HG03558 (cell line): ENCODE measurements around the gene ERBB4.

Experiments
- ATAC-seq: cut with Tn5 transposase; IDR thresholded peaks from one replicate; pipeline ENCODE4 v1.9.1; 2021; ENCODE audit warnings: moderate number of reproducible peaks; ENCODE audit not compliant: unreplicated experiment; ENCODE audit errors: extremely low read depth

Gene ERBB4

DNA sequence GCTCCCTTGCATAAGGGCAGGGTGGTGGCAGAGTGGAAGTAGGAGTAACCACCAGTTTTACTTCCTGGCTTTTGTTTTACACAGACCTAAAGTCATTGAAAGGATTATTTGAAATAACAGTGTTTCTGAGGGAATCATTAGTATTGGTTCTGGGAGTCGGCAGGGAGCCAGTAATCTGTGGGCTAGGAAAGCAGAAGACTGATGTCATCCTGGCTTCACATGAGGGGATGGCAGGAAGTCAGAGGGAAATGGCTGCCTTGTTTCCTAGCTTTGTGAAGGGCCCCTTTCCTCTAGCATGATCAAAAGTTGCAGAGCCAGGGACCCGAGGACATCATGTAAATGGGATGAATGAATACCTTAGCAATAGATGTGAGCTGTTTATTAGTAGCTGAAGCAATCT is 1189.6 kb downstream of the ERBB4 start:
- no peak for ATAC-seq

DNA sequence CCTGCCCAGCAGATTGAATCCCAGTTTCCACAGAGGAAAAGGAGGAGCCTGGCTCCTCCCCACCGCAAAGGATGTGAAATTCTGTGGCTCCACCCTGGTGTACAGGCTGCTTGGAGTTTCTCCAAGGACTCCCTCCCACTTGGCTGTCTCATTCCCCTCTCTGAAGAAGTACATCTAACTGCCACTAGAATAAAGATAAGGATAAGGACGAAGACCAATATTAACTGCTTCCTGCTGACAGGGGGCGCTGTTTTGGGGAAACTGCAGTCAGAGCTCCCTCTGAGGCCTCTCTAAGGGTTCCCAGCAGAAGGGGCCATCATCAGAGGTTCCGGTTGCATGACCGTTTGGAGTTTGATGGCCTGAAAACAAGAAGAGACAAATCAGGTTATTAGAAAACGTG is 1191.3 kb downstream of the ERBB4 start:
- no peak for ATAC-seq

DNA sequence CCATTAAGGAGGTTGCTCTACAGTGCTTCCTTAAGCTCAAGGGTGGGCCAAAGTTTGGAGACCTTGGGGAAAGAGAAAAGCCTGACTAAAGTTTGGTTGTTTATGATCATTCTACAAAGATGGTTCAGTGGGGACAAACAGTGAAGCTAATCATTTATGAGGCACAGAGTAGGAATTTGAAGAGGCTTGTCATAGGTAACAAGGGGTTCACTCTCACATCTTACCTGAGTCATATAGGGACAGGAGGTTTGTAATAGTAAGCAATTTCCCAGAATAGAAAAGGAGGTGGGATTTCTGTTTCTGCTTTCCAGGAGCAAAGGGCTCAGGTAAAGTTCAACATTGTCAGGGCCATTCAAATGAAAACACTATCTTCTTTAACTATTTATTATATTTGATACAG is 1194.3 kb downstream of the ERBB4 start:
- ATAC-seq: no peak

DNA sequence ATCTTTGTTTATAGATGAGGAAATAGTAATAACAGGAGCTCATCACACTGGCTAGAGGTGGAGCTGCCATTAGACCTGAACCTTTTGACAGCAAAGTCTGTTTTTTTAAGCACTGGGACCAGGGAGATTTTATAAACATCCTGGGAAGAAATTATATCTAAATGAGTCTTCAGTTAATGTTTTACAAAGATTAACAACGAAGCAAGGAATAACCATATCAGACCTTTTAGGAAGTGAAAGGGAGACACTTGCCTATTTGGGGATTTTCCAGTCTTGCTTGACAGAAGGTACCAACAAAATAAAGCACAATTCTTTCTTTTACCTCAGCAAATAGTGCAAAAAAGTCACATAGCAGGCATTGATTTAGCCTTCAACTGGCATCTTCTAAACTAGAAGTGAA is 1205.2 kb downstream of the ERBB4 start:
- no peak for ATAC-seq

DNA sequence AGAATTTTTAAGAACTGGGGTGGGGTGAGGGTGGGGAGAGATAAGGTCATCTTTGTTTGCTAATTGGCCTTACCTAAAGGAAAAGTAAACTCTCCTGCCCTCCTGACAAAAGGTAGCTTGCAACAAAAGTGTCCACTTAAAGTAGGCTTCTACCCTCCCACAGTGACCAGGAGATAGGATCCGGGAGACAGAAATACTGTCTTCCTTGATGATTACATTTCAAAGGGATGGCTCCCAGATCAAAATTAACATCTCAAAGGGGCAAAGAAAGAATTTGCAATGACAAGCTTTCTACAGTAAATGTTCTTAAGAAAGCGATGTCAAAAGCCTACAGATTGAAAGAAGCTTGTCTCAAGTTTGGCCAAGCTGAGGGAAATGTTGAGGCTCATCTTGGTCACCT is 1206.9 kb downstream of the ERBB4 start:
- no peak for ATAC-seq

DNA sequence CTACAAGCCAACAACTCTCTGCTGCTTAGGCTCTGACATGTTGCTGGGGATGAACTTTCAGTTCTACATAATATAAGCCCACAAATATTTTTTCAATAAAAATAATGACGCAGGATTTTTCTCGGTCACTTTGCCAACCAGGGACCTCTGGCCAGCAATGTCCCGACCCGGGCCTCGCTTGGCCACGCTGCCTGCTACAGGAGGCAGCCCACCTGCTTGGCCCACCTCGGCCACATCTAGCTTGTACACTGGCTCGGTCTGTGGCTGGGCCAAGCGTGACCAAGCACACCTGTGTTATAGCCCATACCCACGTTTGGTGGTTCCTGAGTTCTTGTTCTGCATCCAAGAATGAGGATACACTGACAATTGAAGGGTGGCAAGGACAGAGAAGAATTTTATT is 1208.7 kb downstream of the ERBB4 start:
- ATAC-seq: no peak

DNA sequence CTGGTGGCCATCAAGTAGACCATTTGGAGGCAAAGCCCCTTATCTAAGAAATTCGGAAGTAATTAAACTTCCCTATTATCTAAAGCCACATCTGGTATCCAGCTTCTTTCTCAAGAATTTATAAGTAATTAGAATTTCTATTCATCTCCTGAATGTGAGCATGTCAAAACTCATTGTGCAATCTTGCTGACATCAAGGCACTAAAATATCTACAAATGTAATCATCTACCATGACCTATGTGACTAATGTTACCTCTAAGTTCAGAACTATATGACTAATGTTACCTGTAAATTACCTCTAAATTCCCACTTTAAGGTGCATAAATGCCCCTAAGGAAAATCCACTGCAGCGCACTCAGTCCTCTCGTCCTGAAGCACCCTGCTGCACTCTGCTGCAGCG is 1209.2 kb downstream of the ERBB4 start:
- no peak for ATAC-seq

DNA sequence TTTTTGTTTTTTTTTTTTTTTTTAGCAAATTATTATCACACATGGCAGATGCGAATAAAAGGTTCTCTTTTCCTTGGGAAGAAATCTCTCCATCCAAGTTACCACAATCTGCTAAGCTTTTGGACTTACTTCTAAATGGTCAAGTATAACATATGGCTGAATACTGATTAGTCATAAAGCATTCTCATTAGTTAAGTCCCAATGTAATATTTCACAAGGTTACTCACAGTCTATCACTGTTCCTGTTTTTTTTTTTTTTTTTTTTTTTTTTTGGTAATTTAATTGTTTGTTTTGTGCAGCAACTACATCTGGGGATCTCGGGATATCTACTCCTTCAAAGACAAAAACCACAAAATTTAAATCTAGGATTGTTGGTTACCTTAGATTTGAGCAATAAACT is 1210.5 kb downstream of the ERBB4 start:
- no peak for ATAC-seq
